DMS114 treated with DMSO at 0.1 percent for 48 hours (cell line): ENCODE data around the gene RBM12.

Experiments used
- DNase-seq: peaks from one replicate; lab custom pipeline; 2025; ENCODE audit not compliant: unreplicated experiment; lab: John Stamatoyannopoulos, UW

RBM12 gene

GRCh38 chr20:35600993-35601973 lies 63.4 kb downstream of the RBM12 start:
- DNase-seq, result no peak

GRCh38 chr20:35600176-35600992 lies 64.3 kb downstream of the RBM12 start:
- no peak for DNase-seq

GRCh38 chr20:35599776-35600120 lies 65.0 kb downstream of the RBM12 start:
- no peak for DNase-seq
